ENCODE data around the gene SPOP.

SPOP gene

GRCh38 chr17:49612726-49613125, 65.2 kb downstream of the SPOP start:
- DNase-seq: no peak

GRCh38 chr17:49610883-49611584, 66.9 kb downstream of the SPOP start:
- DNase-seq: no peak

- DNase-seq: no peak
Measured at GRCh38 chr17:49604314-49604869, 73.5 kb downstream of the SPOP start.

GRCh38 chr17:49603720-49604119, 74.2 kb downstream of the SPOP start:
- DNase-seq: no peak

GRCh38 chr17:49603238-49603637, 74.7 kb downstream of the SPOP start:
- no peak for DNase-seq

- no peak for DNase-seq
Measured at GRCh38 chr17:49602783-49603182, 75.1 kb downstream of the SPOP start.

- DNase-seq: no peak
Measured at GRCh38 chr17:49600949-49601348, 76.9 kb downstream of the SPOP start.

- no peak for DNase-seq
Measured at GRCh38 chr17:49598918-49599317, 79.0 kb downstream of the SPOP start.

- DNase-seq: no peak
Measured at GRCh38 chr17:49597928-49598655, 79.8 kb downstream of the SPOP start.

- DNase-seq: no peak
Measured at GRCh38 chr17:49597436-49597835, 80.5 kb downstream of the SPOP start.

- no peak for DNase-seq
Measured at GRCh38 chr17:49596613-49597244, 81.2 kb downstream of the SPOP start.

GRCh38 chr17:49595980-49596379, 81.9 kb downstream of the SPOP start:
- no peak for DNase-seq

- no peak for DNase-seq
Measured at GRCh38 chr17:49595328-49595727, 82.6 kb downstream of the SPOP start.

GRCh38 chr17:49592263-49592662, 85.6 kb downstream of the SPOP start:
- no peak for DNase-seq

- no peak for DNase-seq
Measured at GRCh38 chr17:49590874-49591273, 87.0 kb downstream of the SPOP start.

- no peak for DNase-seq
Measured at GRCh38 chr17:49589577-49589927, 88.3 kb downstream of the SPOP start.

GRCh38 chr17:49588726-49589576, 88.9 kb downstream of the SPOP start:
- peak; percentile 47 for DNase-seq

GRCh38 chr17:49588312-49588711, 89.6 kb downstream of the SPOP start:
- no peak for DNase-seq

- no peak for DNase-seq
Measured at GRCh38 chr17:49587366-49588073, 90.4 kb downstream of the SPOP start.

GRCh38 chr17:49585422-49586027, 92.4 kb downstream of the SPOP start:
- DNase-seq: no peak

GRCh38 chr17:49583889-49584288, 94.0 kb downstream of the SPOP start:
- DNase-seq: no peak

GRCh38 chr17:49583226-49583625, 94.7 kb downstream of the SPOP start:
- no peak for DNase-seq
